Spleen (tissue), 11 donors: ENCODE measurements around the gene DDI2. TPM values are rescaled to one million over a fixed set of nuclear protein-coding genes. Genes with fewer than 3 reads are reported as not detected.
"Not testable (repeated sequence)": the region's sequence is repeated elsewhere in the genome, so short reads cannot be mapped to it uniquely, and the experiment has no call there.

ENCODE experiments used
- DNase-seq: peaks from one replicate; pipeline ENCODE4 v3.0.0-alpha.2; 2020
- H3K27ac ChIP-seq, 8 donors: fragments of 200-600 bp; sonication (generic) in 7 of 8; 1 replicate in 4 of 8; 2 replicates in 4 of 8; pipeline versions ENCODE4 v1.5.0 to v1.8.0; 2016 to 2021; ENCODE audit warnings: inconsistent platforms in 4 of 8, mild to moderate bottlenecking in 4 of 8, moderate library complexity in 1 of 8
- H3K27me3 ChIP-seq, 7 donors: fragments of 200-600 bp; sonication (generic) in 6 of 7; replicated peaks in 1 of 7; 1 replicate in 4 of 7; 2 replicates in 3 of 7; pipeline versions ENCODE4 v1.5.0 to v1.8.0; 2016 to 2021; ENCODE audit warnings: inconsistent platforms in 3 of 7, mild to moderate bottlenecking in 1 of 7
- H3K36me3 ChIP-seq, 6 donors: fragments of 200-600 bp; sonication (generic) in 5 of 6; 1 replicate in 4 of 6; 2 replicates in 2 of 6; pipeline versions ENCODE4 v1.5.0 to v1.8.0; 2016 to 2021; ENCODE audit warnings: inconsistent platforms in 2 of 6
- H3K4me1 ChIP-seq, 6 donors: fragments of 200-600 bp; sonication (generic) in 5 of 6; 1 replicate in 3 of 6; 2 replicates in 3 of 6; pipeline versions ENCODE4 v1.5.0 to v1.8.0; 2016 to 2021; ENCODE audit warnings: inconsistent platforms in 3 of 6
- H3K4me3 ChIP-seq, 8 donors: fragments of 200-600 bp; sonication (generic) in 7 of 8; 1 replicate in 4 of 8; 2 replicates in 4 of 8; pipeline versions ENCODE4 v1.5.0 to v1.8.0; 2016 to 2021; ENCODE audit warnings: inconsistent platforms in 4 of 8, mild to moderate bottlenecking in 4 of 8, moderate library complexity in 2 of 8
- H3K9me3 ChIP-seq, 8 donors: fragments of 200-600 bp; sonication (generic) in 7 of 8; 1 replicate in 4 of 8; 2 replicates in 4 of 8; pipeline versions ENCODE4 v1.5.0 to v1.8.0; 2016 to 2021; ENCODE audit warnings: inconsistent platforms in 4 of 8
- POLR2A ChIP-seq, 3 donors: fragments of 450-650 bp; IDR thresholded peaks; one replicate each; pipeline ENCODE4 v1.5.1; 2017; ENCODE audit warnings: antibody characterized with exemption in 3 of 3, mild to moderate bottlenecking in 1 of 3
- POLR2AphosphoS5 ChIP-seq, 3 donors: sonication (generic); formaldehyde crosslinking; IDR thresholded peaks; one replicate each; pipeline ENCODE4 v1.5.1; 2017; ENCODE audit warnings: antibody characterized with exemption in 3 of 3
- WGBS, 5 donors: extraction: QIAGEN DNeasy Blood & Tissue Kit in 3 of 5; methylation state at CpG; one replicate each; pipeline versions ENCODE4 v1.1.5 to v1.1.7; 2013 to 2018; 5-methylcytosine and 5-hydroxymethylcytosine counted together
- intact Hi-C: fragments of 100-400 bp; cut with DNase I; formaldehyde crosslinking; loops from one replicate; pipeline ENCODE4 v1.15.0; 2023; ENCODE audit warnings: low total_unique reads
- polyA plus RNA-seq, 3 donors: library from polyadenylated mRNA; stranded (reverse); fragments of 200-250 nt; gene quantifications; one replicate each; pipeline ENCODE4 v1.2.1, GENCODE V29; 2013
- total RNA-seq, 7 donors: library from RNA; depleted of rRNA in 3 of 7; stranded (reverse); fragments of >200 nt in 3 of 7; fragmentation: NEBNext Ultra II Directional in 4 of 7; extraction: Animal tissue kit (Norgen Biotek cat#: 25700) in 4 of 7; gene quantifications; one replicate each; pipeline versions ENCODE4 v1.1.0 to v1.2.1, GENCODE V29; 2016 to 2021
- TF ChIP-seq, protein P1 (sequence below), 11 experiments: fragments of 200-600 bp in 7 of 11; fragments of 450-650 bp in 4 of 11; sonication (generic) in 4 of 11; IDR thresholded peaks in 8 of 11; conservative IDR thresholded peaks in 3 of 11; 1 replicate in 7 of 11; 2 replicates in 4 of 11; pipeline versions ENCODE4 v1.4.0 to v1.8.0; 2016 to 2021; ENCODE audit warnings: antibody characterized with exemption in 11 of 11, inconsistent platforms in 4 of 11, mild to moderate bottlenecking in 1 of 11
- donor health status: healthy with polysubstance abuse.
- donor health status: DM: no; HTN: no; CAD: no; lungs with moderate emphysema.
- donor health status: DM: no; HTN: no; CAD: no.
- donor health status: Bipolar disorder and iron deficiency.
- donor health status: healthy.
- donor health status: DM: no; HTN: no; CAD: no.
- donor health status: DM: yes; HTN: yes; CAD: no.

Gene DDI2
- total and polyA plus RNA-seq, 10 donors, result 4.8 to 75.4 (median 45.2) TPM

DNA sequence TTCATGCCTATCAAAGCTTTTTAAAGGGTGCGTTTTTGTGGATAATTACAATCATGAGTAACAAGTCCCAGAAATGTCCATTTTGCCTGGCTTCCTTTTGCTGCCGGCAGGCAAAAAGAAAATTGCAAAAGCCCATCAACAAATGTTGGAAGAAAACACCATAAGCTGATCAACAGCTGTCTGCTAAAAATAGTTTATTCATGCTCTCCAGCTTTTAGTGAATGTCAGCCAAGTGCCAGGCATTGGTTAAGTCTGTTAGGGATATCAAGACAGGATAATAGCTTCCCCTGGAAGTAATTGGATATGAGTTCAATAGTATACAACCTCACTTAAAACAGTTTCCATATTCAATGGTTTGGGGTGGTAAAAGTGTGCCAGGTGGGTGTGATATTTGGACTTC, 18.8 kb upstream of the DDI2 start:
- no peaks in the 10 kb centered on the region for H3K9me3 ChIP-seq
- DNase-seq, result no peak
- peaks cover 3 to 16% (median 6%) of the 10 kb centered on the region in 6 donors for H3K4me1 ChIP-seq
- TF ChIP-seq POLR2AphosphoS5 (IDR thresholded peaks at IDR 0.05), result no peak
- TF ChIP-seq, protein P1, sequence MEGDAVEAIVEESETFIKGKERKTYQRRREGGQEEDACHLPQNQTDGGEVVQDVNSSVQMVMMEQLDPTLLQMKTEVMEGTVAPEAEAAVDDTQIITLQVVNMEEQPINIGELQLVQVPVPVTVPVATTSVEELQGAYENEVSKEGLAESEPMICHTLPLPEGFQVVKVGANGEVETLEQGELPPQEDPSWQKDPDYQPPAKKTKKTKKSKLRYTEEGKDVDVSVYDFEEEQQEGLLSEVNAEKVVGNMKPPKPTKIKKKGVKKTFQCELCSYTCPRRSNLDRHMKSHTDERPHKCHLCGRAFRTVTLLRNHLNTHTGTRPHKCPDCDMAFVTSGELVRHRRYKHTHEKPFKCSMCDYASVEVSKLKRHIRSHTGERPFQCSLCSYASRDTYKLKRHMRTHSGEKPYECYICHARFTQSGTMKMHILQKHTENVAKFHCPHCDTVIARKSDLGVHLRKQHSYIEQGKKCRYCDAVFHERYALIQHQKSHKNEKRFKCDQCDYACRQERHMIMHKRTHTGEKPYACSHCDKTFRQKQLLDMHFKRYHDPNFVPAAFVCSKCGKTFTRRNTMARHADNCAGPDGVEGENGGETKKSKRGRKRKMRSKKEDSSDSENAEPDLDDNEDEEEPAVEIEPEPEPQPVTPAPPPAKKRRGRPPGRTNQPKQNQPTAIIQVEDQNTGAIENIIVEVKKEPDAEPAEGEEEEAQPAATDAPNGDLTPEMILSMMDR (IDR thresholded peaks at IDR 0.05 in 8 of 11, conservative IDR thresholded peaks at IDR 0.05 in 3 of 11), result no peak
- no peak for TF ChIP-seq POLR2A (IDR thresholded peaks at IDR 0.05)
- no peak overlapping the region for H3K4me3 ChIP-seq
- no peaks in the 10 kb centered on the region for H3K27me3 ChIP-seq
- intact Hi-C loops, result no loop called here
- WGBS, 5 donors, result 71 to 87% (median 74%) methylated on average over 2 of the region's 2 CpGs
- no peaks in the 10 kb centered on the region for H3K36me3 ChIP-seq
- H3K27ac ChIP-seq, result no peak overlapping the region

DNA sequence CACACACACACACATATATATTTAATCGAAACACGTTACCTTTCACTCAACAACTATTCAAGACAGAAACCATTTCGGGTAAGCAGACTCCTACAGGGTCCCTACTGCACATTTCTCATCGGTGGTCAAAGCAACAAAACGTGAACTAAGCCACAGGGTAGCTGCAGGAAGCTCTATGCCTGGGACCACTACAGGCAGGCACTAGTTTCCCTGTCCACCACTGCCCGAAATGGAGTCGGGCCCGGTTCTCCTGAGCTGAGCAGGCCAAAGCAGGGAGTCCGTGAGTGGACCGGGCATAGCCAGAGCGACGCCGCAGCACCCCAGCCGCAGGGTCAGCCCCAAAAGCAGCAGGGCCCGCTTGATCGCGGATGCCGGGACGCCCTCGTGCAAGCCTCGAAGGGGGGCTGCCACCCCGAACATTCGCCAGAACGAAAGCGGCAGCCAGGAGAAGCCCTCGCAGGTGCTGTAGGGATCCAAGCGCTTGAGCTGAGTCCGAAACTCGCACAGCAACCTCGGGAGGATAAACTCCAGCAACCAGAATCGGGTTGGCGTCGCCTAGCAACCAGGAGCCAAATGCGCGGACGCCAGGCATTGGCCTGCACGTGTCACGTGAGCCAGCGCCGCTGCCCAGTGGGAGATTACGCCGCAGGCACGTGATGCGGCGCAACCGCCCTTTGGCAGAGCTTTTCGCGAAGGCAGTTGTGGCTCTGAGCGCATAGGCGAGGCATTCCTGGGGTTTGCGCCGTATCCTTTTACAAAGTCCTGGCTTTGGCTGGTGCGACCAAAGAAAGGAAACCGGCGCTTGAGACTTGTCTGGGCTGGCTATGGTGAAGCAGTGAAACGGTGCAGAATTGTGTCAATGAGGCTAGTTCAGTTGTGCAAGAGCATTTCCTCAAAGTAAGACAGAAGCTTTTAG, 13.9 kb upstream of the DDI2 start:
- Histone ChIP-seq H3K27ac (peak overlapping the region; percentile 37 to 89 (median 86)), H3K4me1 (peaks cover 4 to 24% (median 11%) of the 10 kb centered on the region in 6 donors)

DNA sequence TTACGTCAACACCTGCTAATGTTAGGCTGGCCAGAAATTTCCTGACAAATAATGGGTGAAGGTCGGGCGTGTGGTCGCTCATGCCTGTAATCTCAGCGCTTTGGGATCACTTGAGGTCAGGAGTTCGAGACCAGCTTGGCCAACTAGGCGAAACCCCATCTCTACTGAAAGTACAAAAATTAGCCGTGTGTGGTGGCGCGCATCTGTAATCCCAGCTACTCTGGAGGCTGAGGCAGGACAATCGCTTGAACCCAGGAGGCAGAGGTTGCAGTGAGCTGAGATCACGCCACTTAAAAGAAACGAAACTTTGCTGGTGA, 13.3 kb upstream of the DDI2 start:
- H3K36me3 ChIP-seq, intact Hi-C loops: not testable (repeated sequence)
- 62 to 71% (median 63%) methylated on average over 13 of the region's 13 CpGs for WGBS, 5 donors

More for the DNA sequence above, 13.9 kb upstream of the DDI2 start:
- intact Hi-C loops, result no loop called here
- Histone ChIP-seq H3K36me3 (no peaks in the 10 kb centered on the region), H3K4me3 (peak overlapping the region; percentile 59 to 96 (median 82)), H3K9me3 (no peaks in the 10 kb centered on the region), H3K27me3 (no peaks in the 10 kb centered on the region)
- peak; percentile 97 for DNase-seq
- TF ChIP-seq, protein P1 (IDR thresholded peaks at IDR 0.05 in 8 of 11, conservative IDR thresholded peaks at IDR 0.05 in 3 of 11), result peak in 1 of 11 experiments; percentile 12
- TF ChIP-seq POLR2AphosphoS5 (IDR thresholded peaks at IDR 0.05) (peak; percentile 91 to 93 (median 93)), POLR2A (IDR thresholded peaks at IDR 0.05) (no peak)
- WGBS, 5 donors, result 2 to 10% (median 2%) methylated on average over 33 to 56 of the region's 56 CpGs

DNA sequence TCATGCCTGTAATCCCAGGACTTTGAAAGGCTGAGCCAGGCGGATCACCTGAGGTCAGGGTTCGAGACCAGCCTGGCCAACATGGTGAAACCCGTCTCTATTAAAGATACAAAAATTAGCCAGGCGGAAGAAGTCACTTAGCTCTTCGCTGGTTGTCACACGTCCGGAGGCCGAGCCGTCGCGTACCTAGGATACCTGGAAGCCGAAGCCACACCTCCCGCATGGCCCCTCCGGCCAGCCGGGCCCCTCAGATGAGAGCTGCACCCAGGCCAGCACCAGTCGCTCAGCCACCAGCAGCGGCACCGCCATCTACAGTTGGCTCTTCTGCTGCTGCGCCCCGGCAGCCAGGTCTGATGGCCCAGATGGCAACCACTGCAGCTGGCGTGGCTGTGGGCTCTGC, 12.9 kb upstream of the DDI2 start:
- Histone ChIP-seq H3K27ac (peak overlapping the region in 4 of 8 donors; percentile 66 to 89 (median 87)), H3K4me1 (peaks cover 4 to 24% (median 11%) of the 10 kb centered on the region in 6 donors), H3K4me3 (peak overlapping the region in 1 of 8 donors; percentile 73)
- DNase-seq, result peak; percentile 77
- WGBS, 5 donors, result 95 to 99% (median 97%) methylated on average over 14 to 21 of the region's 21 CpGs
- H3K27me3 ChIP-seq, intact Hi-C loops, H3K9me3 ChIP-seq, H3K36me3 ChIP-seq: not testable (repeated sequence)

More for the DNA sequence above, 13.3 kb upstream of the DDI2 start:
- peak overlapping the region in 7 of 8 donors; percentile 73 to 96 (median 84) for H3K4me3 ChIP-seq
- not testable (repeated sequence) for H3K27me3 ChIP-seq, H3K9me3 ChIP-seq, DNase-seq
- H3K27ac ChIP-seq, result peak overlapping the region; percentile 37 to 89 (median 86)
- peaks cover 4 to 24% (median 11%) of the 10 kb centered on the region in 6 donors for H3K4me1 ChIP-seq
